Activated B cell treated with CpG ODN at 0.5 μM for 24 hours (primary cell): ENCODE data around the gene S100A10. TPM values are rescaled to one million over a fixed set of nuclear protein-coding genes. Genes with fewer than 3 reads are reported as not detected.

ENCODE experiments used
- ATAC-seq: fragments of 200-7000 bp; cut with Tn5 transposase; one replicate; pipeline ENCODE4 v1.10.0; 2021; ENCODE audit warnings: low read depth, mild to moderate bottlenecking, moderate library complexity
- CTCF ChIA-PET: fragments of 350-600 bp; sonication (Branson Sonifier 250); formaldehyde crosslinking; loops from one replicate; lab custom pipeline; 2021; ENCODE audit warnings: antibody characterized with exemption; lab: Charles Lee
- POLR2A ChIA-PET: fragments of 350-600 bp; sonication (Branson Sonifier 250); formaldehyde crosslinking; loops from one replicate; lab custom pipeline; 2021; ENCODE audit warnings: antibody characterized with exemption; lab: Charles Lee
- DNase-seq: peaks from one replicate; pipeline ENCODE4 v3.0.0; 2022
- H3K27ac Mint-ChIP-seq: one replicate; pipeline ENCODE4 v1.8.0; 2020; ENCODE audit warnings: mixed read lengths
- H3K27me3 Mint-ChIP-seq: one replicate; pipeline ENCODE4 v1.8.0; 2021; ENCODE audit warnings: mixed read lengths
- H3K36me3 Mint-ChIP-seq: one replicate; pipeline ENCODE4 v1.8.0; 2021; ENCODE audit warnings: low read depth, mixed read lengths
- H3K4me1 Mint-ChIP-seq: one replicate; pipeline ENCODE4 v1.8.0; 2021; ENCODE audit warnings: mixed read lengths
- H3K4me3 Mint-ChIP-seq: one replicate; pipeline ENCODE4 v1.8.0; 2020; ENCODE audit warnings: mild to moderate bottlenecking, mixed read lengths
- H3K9me3 Mint-ChIP-seq: one replicate; pipeline ENCODE4 v1.8.0; 2020; ENCODE audit warnings: mixed read lengths
- CTCF ChIP-seq: fragments of 200-600 bp; IDR thresholded peaks from one replicate; pipeline ENCODE4 v1.8.0; 2022; ENCODE audit warnings: antibody characterized with exemption, mild to moderate bottlenecking
- intact Hi-C: fragments of 100-400 bp; cut with micrococcal nuclease; formaldehyde crosslinking; loops from one replicate; pipeline ENCODE4 v1.15.1; 2024
- total RNA-seq: library from RNA; stranded (reverse); gene quantifications from 2 replicates; pipeline ENCODE4 v1.2.3, GENCODE V29; 2022

The S100A10 gene
- total RNA-seq, 1 donor from 2014 or later: 62.7 TPM

- intact Hi-C loops: loop anchor here (1.0 kb wide), 3 partner anchors 33 to 112 kb away; no protein-coding TSS in a partner anchor
- DNase-seq (no peak), ATAC-seq (no peak)
- CTCF ChIA-PET: interaction anchor here (0.6 to 14.4 kb wide), 28 partner anchors 13 to 458 kb away, joined by 3 to 204 read pairs (median 6); partner anchors contain the start of genes C2CD4D and THEM4
- Mint-ChIP-seq H3K36me3 (no peaks in the 10 kb centered on the region), H3K27me3 (peaks cover 20% of the 10 kb centered on the region), H3K4me3 (no peak overlapping the region), H3K9me3 (no peaks in the 10 kb centered on the region), H3K4me1 (no peaks in the 10 kb centered on the region), H3K27ac (no peak overlapping the region)
- POLR2A ChIA-PET: interaction anchor here (1.3 to 1.4 kb wide), 2 partner anchors 33 to 67 kb away, joined by 4 read pairs; no protein-coding TSS in a partner anchor
- TF ChIP-seq CTCF: no peak
These were observed 7.4 kb upstream of the S100A10 start for GRCh38 chr1:152000964-152001630.

- Mint-ChIP-seq H3K27ac (no peak overlapping the region), H3K27me3 (peaks cover 16% of the 10 kb centered on the region), H3K4me3 (no peak overlapping the region), H3K4me1 (peaks cover 9% of the 10 kb centered on the region), H3K9me3 (no peaks in the 10 kb centered on the region), H3K36me3 (no peaks in the 10 kb centered on the region)
- no peak for DNase-seq
- intact Hi-C loops: loop anchor here (5.0 to 10.0 kb wide), 2 partner anchors 556 to 804 kb away; partner anchors contain the start of genes PIP5K1A and VPS72
- ChIA-PET POLR2A (interaction anchor here (0.6 kb wide), 1 partner anchor 97 kb away, joined by 3 read pairs; no protein-coding TSS in a partner anchor), CTCF (interaction anchor here (1.0 to 14.4 kb wide), 8 partner anchors 11 to 110 kb away, joined by 3 to 204 read pairs (median 6); no protein-coding TSS in a partner anchor)
- no peak for ATAC-seq
- TF ChIP-seq CTCF: no peak
These were observed 5.1 kb upstream of the S100A10 start for GRCh38 chr1:151998611-151999362.

GRCh38 chr1:151997284-151997570 is 3.6 kb upstream of the S100A10 start:
- peaks cover 15% of the 10 kb centered on the region for H3K27me3 Mint-ChIP-seq
- ChIA-PET CTCF (interaction anchor here (1.1 to 14.4 kb wide), 4 partner anchors 29 to 109 kb away, joined by 5 to 204 read pairs (median 78); partner anchors contain the start of gene THEM4), POLR2A (interaction anchor here (0.6 to 0.7 kb wide), 3 partner anchors 16 to 1968 kb away, joined by 3 to 5 read pairs (median 4); no protein-coding TSS in a partner anchor)
- intact Hi-C loops: loop anchor here (1.0 to 10.0 kb wide), 7 partner anchors 29 to 802 kb away; partner anchors contain the start of genes C2CD4D, PIP5K1A, TDRKH and VPS72
- no peaks in the 10 kb centered on the region for H3K9me3 Mint-ChIP-seq
- no peak for TF ChIP-seq CTCF
- no peak overlapping the region for H3K27ac Mint-ChIP-seq
- no peak for ATAC-seq
- no peak overlapping the region for H3K4me3 Mint-ChIP-seq
- peaks cover 1% of the 10 kb centered on the region for H3K36me3 Mint-ChIP-seq
- DNase-seq: no peak
- peaks cover 20% of the 10 kb centered on the region for H3K4me1 Mint-ChIP-seq

GRCh38 chr1:151995774-151996173 is 2.1 kb upstream of the S100A10 start:
- intact Hi-C loops: loop anchor here (1.0 to 10.0 kb wide), 4 partner anchors 157 to 801 kb away; partner anchors contain the start of genes C2CD4D, PIP5K1A and VPS72
- peaks cover 9% of the 10 kb centered on the region for H3K27me3 Mint-ChIP-seq
- ChIA-PET CTCF (interaction anchor here (0.6 to 14.4 kb wide), 12 partner anchors 14 to 107 kb away, joined by 3 to 204 read pairs (median 4); no protein-coding TSS in a partner anchor), POLR2A (interaction anchor here (0.6 to 1.1 kb wide), 4 partner anchors 9 to 87 kb away, joined by 3 to 7 read pairs (median 5); no protein-coding TSS in a partner anchor)
- H3K4me1 Mint-ChIP-seq: peaks cover 24% of the 10 kb centered on the region
- H3K36me3 Mint-ChIP-seq: peaks cover 1% of the 10 kb centered on the region
- no peaks in the 10 kb centered on the region for H3K9me3 Mint-ChIP-seq
- DNase-seq (no peak), ATAC-seq (no peak)
- no peak overlapping the region for H3K27ac Mint-ChIP-seq
- no peak for TF ChIP-seq CTCF
- no peak overlapping the region for H3K4me3 Mint-ChIP-seq
